Tibial nerve (tissue), 4 donors: ENCODE results near the gene SEMA5A.

Experiments used
- CTCF ChIP-seq, 5 experiments: fragments of 200-600 bp in 3 of 5; fragments of 450-650 bp in 2 of 5; sonication (generic) in 3 of 5; IDR thresholded peaks; one replicate each; pipeline ENCODE4 v1.5.1; 2016 to 2019; ENCODE audit warnings: antibody characterized with exemption in 5 of 5, mild to moderate bottlenecking in 3 of 5, moderate library complexity in 2 of 5
- EP300 ChIP-seq, 2 donors: sonication (generic); formaldehyde crosslinking; IDR thresholded peaks; one replicate each; pipeline ENCODE4 v1.6.1; 2017; ENCODE audit warnings: antibody characterized with exemption in 2 of 2, mild to moderate bottlenecking in 1 of 2
- POLR2A ChIP-seq, 2 donors: fragments of 450-650 bp; IDR thresholded peaks; one replicate each; pipeline ENCODE4 v1.6.1; 2017; ENCODE audit warnings: antibody characterized with exemption in 2 of 2, mild to moderate bottlenecking in 2 of 2, moderate library complexity in 2 of 2

GRCh38 chr5:9284781-9285307 lies 261.0 kb downstream of the SEMA5A start:
- TF ChIP-seq CTCF (IDR thresholded peaks at IDR 0.05) (no peak), POLR2A (IDR thresholded peaks at IDR 0.05) (no peak), EP300 (IDR thresholded peaks at IDR 0.05) (peak; percentile 54 to 66)
